Choroid plexus epithelial cell (primary cell): Measurements from ENCODE around the gene CSGALNACT2.

Source experiments
- DNase-seq: peaks from one replicate; pipeline ENCODE4 v3.0.0-alpha.2; 2010; ENCODE audit warnings: low read depth
- H3K4me3 ChIP-seq: 2 replicates; pipeline ENCODE4 v1.5.1; 2011; ENCODE audit warnings: low read depth, mild to moderate bottlenecking, control low read depth, low read length, moderate library complexity
- TF ChIP-seq, protein P1 (sequence below): conservative IDR thresholded peaks from 2 replicates; pipeline ENCODE4 v1.5.1; 2011; ENCODE audit warnings: low read depth, mild to moderate bottlenecking, control low read depth, inconsistent platforms, low read length, moderate library complexity

CSGALNACT2 gene

DNA sequence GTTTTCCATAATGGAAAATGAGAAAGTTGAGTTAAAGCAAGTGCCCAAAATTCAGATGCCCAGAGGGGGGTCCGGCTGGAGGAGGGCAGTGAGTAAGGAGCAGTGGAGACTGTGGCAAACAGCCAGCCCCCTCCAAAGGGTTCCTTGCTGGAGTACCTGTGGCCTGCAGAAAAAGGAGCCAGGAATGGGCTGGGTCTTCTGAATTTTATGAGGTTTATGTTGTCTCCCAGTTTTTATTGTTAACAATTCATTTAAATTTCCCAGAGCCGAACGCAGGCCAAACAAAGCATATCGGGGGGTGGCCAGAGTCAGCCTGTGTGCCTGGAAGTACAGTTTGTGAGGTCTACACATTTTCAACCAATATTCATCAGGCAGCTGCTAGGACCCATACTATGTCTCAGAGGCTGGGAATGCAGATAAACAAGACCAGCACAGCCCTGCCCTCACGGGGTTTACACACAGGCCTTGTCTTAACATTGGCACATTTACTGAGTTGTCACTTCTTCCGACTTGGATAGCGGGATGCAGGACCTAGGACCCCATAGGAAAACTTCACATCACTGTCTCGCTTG lies 12.9 kb upstream of the CSGALNACT2 start:
- DNase-seq: no peak
- H3K4me3 ChIP-seq: no peak overlapping the region
- TF ChIP-seq, protein P1, sequence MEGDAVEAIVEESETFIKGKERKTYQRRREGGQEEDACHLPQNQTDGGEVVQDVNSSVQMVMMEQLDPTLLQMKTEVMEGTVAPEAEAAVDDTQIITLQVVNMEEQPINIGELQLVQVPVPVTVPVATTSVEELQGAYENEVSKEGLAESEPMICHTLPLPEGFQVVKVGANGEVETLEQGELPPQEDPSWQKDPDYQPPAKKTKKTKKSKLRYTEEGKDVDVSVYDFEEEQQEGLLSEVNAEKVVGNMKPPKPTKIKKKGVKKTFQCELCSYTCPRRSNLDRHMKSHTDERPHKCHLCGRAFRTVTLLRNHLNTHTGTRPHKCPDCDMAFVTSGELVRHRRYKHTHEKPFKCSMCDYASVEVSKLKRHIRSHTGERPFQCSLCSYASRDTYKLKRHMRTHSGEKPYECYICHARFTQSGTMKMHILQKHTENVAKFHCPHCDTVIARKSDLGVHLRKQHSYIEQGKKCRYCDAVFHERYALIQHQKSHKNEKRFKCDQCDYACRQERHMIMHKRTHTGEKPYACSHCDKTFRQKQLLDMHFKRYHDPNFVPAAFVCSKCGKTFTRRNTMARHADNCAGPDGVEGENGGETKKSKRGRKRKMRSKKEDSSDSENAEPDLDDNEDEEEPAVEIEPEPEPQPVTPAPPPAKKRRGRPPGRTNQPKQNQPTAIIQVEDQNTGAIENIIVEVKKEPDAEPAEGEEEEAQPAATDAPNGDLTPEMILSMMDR: no peak

DNA sequence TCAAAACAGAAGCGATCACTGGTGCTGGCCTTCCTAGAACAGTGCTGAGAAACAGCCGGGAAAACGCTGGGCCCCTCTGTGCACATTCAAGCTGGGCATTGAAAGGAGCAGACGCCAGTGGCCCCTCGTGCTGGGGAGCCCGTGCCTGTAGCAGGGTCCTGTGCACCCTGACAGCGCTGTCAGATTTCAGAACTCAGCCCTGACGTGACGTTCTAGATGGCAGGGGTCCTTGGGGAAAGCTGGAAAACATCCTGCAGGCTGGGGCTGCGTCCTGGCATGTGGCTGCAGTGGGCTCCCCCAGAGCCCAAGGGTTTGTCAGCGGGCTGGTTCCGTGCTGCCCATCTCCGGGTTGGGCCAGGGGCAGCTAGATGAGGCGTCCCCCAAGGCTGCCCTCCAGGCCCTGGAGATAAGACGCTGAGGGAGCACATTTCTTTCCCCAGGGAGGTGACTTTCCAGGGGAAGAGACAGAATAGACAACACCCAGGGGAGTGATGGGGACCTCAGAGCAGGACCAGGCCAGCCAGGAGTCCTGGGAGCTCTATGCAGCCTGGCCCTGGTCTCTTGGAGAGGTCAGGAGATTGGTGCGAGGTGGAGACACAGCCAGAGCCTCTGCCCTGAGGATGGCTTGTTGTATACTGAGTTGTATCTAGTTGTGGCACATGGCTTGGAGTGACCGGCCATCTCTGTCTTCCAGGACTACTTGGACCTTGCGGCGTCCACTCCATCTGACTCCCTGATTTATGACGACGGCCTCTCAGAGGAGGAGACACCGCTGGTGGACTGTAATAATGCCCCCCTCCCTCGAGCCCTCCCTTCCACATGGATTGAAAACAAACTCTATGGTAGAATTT lies 12.1 kb upstream of the CSGALNACT2 start:
- no peak overlapping the region for H3K4me3 ChIP-seq
- TF ChIP-seq, protein P1: no peak
- DNase-seq: no peak

DNA sequence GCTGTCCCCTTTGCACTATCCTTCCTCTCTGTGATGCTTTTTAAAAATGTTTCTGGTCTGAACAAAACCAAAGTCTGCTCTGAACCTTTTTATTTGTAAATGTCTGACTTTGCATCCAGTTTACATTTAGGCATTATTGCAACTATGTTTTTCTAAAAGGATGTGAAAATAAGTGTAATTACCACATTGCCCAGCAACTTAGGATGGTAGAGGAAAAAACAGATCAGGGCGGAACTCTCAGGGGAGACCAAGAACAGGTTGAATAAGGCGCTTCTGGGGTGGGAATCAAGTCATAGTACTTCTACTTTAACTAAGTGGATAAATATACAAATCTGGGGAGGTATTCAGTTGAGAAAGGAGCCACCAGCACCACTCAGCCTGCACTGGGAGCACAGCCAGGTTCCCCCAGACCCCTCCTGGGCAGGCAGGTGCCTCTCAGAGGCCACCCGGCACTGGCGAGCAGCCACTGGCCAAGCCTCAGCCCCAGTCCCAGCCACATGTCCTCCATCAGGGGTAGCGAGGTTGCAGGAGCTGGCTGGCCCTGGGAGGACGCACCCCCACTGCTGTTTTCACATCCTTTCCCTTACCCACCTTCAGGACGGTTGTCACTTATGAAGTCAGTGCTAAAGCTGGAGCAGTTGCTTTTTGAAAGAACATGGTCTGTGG lies 11.4 kb upstream of the CSGALNACT2 start:
- TF ChIP-seq, protein P1: no peak
- H3K4me3 ChIP-seq: no peak overlapping the region
- DNase-seq: no peak

DNA sequence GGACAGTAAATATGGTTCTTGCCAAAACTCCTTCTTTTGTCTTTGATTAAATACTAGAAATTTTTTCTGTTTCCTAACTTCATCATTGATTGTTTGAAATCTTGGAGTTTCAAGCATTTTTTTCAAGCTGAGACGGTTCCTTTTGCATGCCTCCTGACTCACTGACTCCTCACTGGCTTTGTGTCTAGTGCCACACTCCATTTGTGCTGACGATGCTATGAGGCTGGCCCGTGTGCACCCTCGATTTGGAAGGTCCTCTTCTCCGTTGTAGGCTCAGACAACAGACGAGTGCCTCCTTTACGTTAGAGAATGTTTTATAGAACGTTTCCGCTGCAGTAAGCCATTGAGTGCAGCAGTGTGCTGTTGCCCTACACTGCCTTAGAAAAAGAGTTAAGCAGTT lies 10.8 kb upstream of the CSGALNACT2 start:
- H3K4me3 ChIP-seq: no peak overlapping the region
- TF ChIP-seq, protein P1: no peak
- DNase-seq: no peak

DNA sequence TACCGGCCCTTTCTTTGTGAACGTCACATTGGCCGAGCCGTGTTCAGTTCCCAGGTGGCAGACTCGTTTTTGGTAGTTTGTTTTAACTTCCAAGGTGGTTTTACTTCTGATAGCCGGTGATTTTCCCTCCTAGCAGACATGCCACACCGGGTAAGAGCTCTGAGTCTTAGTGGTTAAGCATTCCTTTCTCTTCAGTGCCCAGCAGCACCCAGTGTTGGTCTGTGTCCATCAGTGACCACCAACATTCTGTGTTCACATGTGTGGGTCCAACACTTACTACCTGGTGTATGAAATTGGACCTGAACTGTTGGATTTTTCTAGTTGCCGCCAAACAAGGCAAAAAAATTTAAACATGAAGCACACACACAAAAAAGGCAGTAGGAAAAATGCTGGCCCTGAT lies 9.9 kb upstream of the CSGALNACT2 start:
- TF ChIP-seq, protein P1: no peak
- DNase-seq: no peak
- H3K4me3 ChIP-seq: no peak overlapping the region

DNA sequence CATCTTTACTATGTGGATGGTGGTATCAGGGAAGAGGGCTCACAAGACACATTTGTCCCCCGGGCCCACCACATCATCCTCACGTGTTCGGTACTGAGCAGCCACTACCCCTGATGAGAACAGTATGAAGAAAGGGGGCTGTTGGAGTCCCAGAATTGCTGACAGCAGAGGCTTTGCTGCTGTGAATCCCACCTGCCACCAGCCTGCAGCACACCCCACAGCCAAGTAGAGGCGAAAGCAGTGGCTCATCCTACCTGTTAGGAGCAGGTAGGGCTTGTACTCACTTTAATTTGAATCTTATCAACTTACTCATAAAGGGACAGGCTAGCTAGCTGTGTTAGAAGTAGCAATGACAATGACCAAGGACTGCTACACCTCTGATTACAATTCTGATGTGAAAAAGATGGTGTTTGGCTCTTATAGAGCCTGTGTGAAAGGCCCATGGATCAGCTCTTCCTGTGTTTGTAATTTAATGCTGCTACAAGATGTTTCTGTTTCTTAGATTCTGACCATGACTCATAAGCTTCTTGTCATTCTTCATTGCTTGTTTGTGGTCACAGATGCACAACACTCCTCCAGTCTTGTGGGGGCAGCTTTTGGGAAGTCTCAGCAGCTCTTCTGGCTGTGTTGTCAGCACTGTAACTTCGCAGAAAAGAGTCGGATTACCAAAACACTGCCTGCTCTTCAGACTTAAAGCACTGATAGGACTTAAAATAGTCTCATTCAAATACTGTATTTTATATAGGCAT lies 9.1 kb upstream of the CSGALNACT2 start:
- peak; percentile 99 for DNase-seq
- TF ChIP-seq, protein P1: peak; percentile 6

More for the DNA sequence above, 9.1 kb upstream of the CSGALNACT2 start:
- no peak overlapping the region for H3K4me3 ChIP-seq
